ENCODE results near the gene EP400. TPM values are rescaled to one million over a fixed set of nuclear protein-coding genes. Genes with fewer than 3 reads are reported as not detected.

The EP400 gene
- polyA plus RNA-seq, 3 donors = 6.1 to 14.3 (median 11.0) TPM

GRCh38 chr12:132108211-132108832 lies 158.6 kb downstream of the EP400 start:
- WGBS, 3 donors = 80 to 88% (median 85%) methylated on average over 16 of the region's 16 CpGs
- H3K27ac ChIP-seq (ENCODE audit: low read depth, low read length) = no peak overlapping the region

- 86 to 89% (median 88%) methylated on average over 8 of the region's 8 CpGs for WGBS, 3 donors
- H3K27ac ChIP-seq (ENCODE audit: low read depth, low read length) = no peak overlapping the region
Observed at GRCh38 chr12:132109741-132110140, 160.0 kb downstream of the EP400 start.

- no peak overlapping the region for H3K27ac ChIP-seq (ENCODE audit: low read depth, low read length)
- 70 to 98% (median 98%) methylated on average over 3 of the region's 3 CpGs for WGBS, 3 donors
Observed at GRCh38 chr12:132110677-132111076, 160.9 kb downstream of the EP400 start.

- H3K27ac ChIP-seq (ENCODE audit: low read depth, low read length) = no peak overlapping the region
- 85 to 88% (median 86%) methylated on average over 19 of the region's 19 CpGs for WGBS, 3 donors
Observed at GRCh38 chr12:132111654-132112304, 162.0 kb downstream of the EP400 start.

GRCh38 chr12:132114667-132115066 lies 164.9 kb downstream of the EP400 start:
- no peak overlapping the region for H3K27ac ChIP-seq (ENCODE audit: low read depth, low read length)
- WGBS, 3 donors = 92 to 98% (median 94%) methylated on average over 6 of the region's 6 CpGs

GRCh38 chr12:132115500-132115899 lies 165.8 kb downstream of the EP400 start:
- no peak overlapping the region for H3K27ac ChIP-seq (ENCODE audit: low read depth, low read length)
- 91 to 99% (median 96%) methylated on average over 9 of the region's 9 CpGs for WGBS, 3 donors

GRCh38 chr12:132116709-132117557 lies 167.2 kb downstream of the EP400 start:
- WGBS, 3 donors = 96 to 98% (median 98%) methylated on average over 57 to 58 of the region's 58 CpGs

GRCh38 chr12:132117558-132117875 lies 167.8 kb downstream of the EP400 start:
- 93 to 96% (median 94%) methylated on average over 10 of the region's 10 CpGs for WGBS, 3 donors

More at GRCh38 chr12:132116709-132117557, 167.2 kb downstream of the EP400 start:
- no peak overlapping the region for H3K27ac ChIP-seq (ENCODE audit: low read depth, low read length)

GRCh38 chr12:132118876-132119275 lies 169.1 kb downstream of the EP400 start:
- 92 to 94% (median 93%) methylated on average over 22 of the region's 22 CpGs for WGBS, 3 donors
- H3K27ac ChIP-seq (ENCODE audit: low read depth, low read length) = no peak overlapping the region

More at GRCh38 chr12:132117558-132117875, 167.8 kb downstream of the EP400 start:
- H3K27ac ChIP-seq (ENCODE audit: low read depth, low read length) = no peak overlapping the region

- H3K27ac ChIP-seq (ENCODE audit: low read depth, low read length) = no peak overlapping the region
- WGBS, 3 donors = 96 to 97% (median 96%) methylated on average over 14 of the region's 14 CpGs
Observed at GRCh38 chr12:132121283-132121682, 171.5 kb downstream of the EP400 start.

- no peak overlapping the region for H3K27ac ChIP-seq (ENCODE audit: low read depth, low read length)
- 88 to 94% (median 88%) methylated on average over 12 of the region's 12 CpGs for WGBS, 3 donors
Observed at GRCh38 chr12:132123970-132124765, 174.4 kb downstream of the EP400 start.

GRCh38 chr12:132124766-132125425 lies 175.2 kb downstream of the EP400 start:
- no peak overlapping the region for H3K27ac ChIP-seq (ENCODE audit: low read depth, low read length)
- 82 to 91% (median 85%) methylated on average over 19 of the region's 19 CpGs for WGBS, 3 donors

GRCh38 chr12:132125736-132126135 lies 176.0 kb downstream of the EP400 start:
- 94 to 97% (median 96%) methylated on average over 12 of the region's 12 CpGs for WGBS, 3 donors
- H3K27ac ChIP-seq (ENCODE audit: low read depth, low read length) = no peak overlapping the region

GRCh38 chr12:132127041-132127440 lies 177.3 kb downstream of the EP400 start:
- 97 to 98% (median 98%) methylated on average over 8 of the region's 8 CpGs for WGBS, 3 donors
- no peak overlapping the region for H3K27ac ChIP-seq (ENCODE audit: low read depth, low read length)

GRCh38 chr12:132129007-132129406 lies 179.3 kb downstream of the EP400 start:
- no peak overlapping the region for H3K27ac ChIP-seq (ENCODE audit: low read depth, low read length)
- WGBS, 3 donors = 97 to 99% (median 98%) methylated on average over 3 of the region's 3 CpGs

- H3K27ac ChIP-seq (ENCODE audit: low read depth, low read length) = no peak overlapping the region
- WGBS, 3 donors = 95% methylated on average over 14 of the region's 14 CpGs
Observed at GRCh38 chr12:132130690-132131089, 180.9 kb downstream of the EP400 start.

Data from adipose tissue (tissue), 3 donors.